DOHH2 (cell line): ENCODE measurements around the gene DLG1.

ENCODE experiments used
- H3F3A ChIP-seq: fragments of 200-600 bp; sonication (generic), shearing (Covaris generic); 2 replicates; pipeline ENCODE4 v1.6.0; 2016; ENCODE audit warnings: antibody characterized with exemption, mild to moderate bottlenecking; ENCODE audit not compliant: control insufficient read depth, insufficient read depth
- H3K27ac ChIP-seq: fragments of 200-600 bp; sonication (generic); 2 replicates; pipeline ENCODE4 v1.5.1; 2014; ENCODE audit warnings: low read depth, mild to moderate bottlenecking, low read length, moderate library complexity
- H3K27me3 ChIP-seq: fragments of 200-600 bp; sonication (generic); 2 replicates; pipeline ENCODE4 v1.6.1; 2014; ENCODE audit warnings: mild to moderate bottlenecking, low read length, mixed read lengths; ENCODE audit not compliant: control insufficient read depth
- H3K36me3 ChIP-seq: fragments of 200-600 bp; sonication (generic); 2 replicates; pipeline ENCODE4 v1.6.1; 2014; ENCODE audit warnings: mild to moderate bottlenecking, low read length, moderate library complexity, mixed read lengths; ENCODE audit not compliant: control insufficient read depth
- H3K4me1 ChIP-seq: fragments of 200-600 bp; sonication (generic); 2 replicates; pipeline ENCODE4 v1.6.1; 2014; ENCODE audit warnings: mild to moderate bottlenecking, low read length, mixed read lengths; ENCODE audit not compliant: control insufficient read depth
- H3K4me2 ChIP-seq: fragments of 200-600 bp; sonication (generic); 2 replicates; pipeline ENCODE4 v1.6.0; 2014; ENCODE audit warnings: mild to moderate bottlenecking, low read length, moderate library complexity
- H3K4me3 ChIP-seq: fragments of 200-600 bp; sonication (generic); 2 replicates; pipeline ENCODE4 v1.5.1; 2014; ENCODE audit warnings: mild to moderate bottlenecking, low read length, mixed read lengths
- H3K79me2 ChIP-seq: fragments of 200-600 bp; sonication (generic); 2 replicates; pipeline ENCODE4 v1.6.1; 2014; ENCODE audit warnings: mild to moderate bottlenecking, low read length, mixed read lengths; ENCODE audit not compliant: control insufficient read depth
- H3K9me2 ChIP-seq: fragments of 200-600 bp; sonication (generic); replicated peaks from 2 replicates; pipeline ENCODE4 v1.6.1; 2014; ENCODE audit warnings: mild to moderate bottlenecking, low read length, mixed read lengths; ENCODE audit not compliant: control insufficient read depth
- H3K9me3 ChIP-seq: fragments of 200-600 bp; sonication (generic); 2 replicates; pipeline ENCODE4 v1.6.1; 2014; ENCODE audit warnings: antibody characterized with exemption, low read length, mixed read lengths; ENCODE audit not compliant: control insufficient read depth, insufficient read depth
- H4K20me1 ChIP-seq: fragments of 200-600 bp; sonication (generic); 2 replicates; pipeline ENCODE4 v1.6.0; 2014; ENCODE audit warnings: low read depth, mild to moderate bottlenecking, antibody characterized with exemption, low read length, moderate library complexity; ENCODE audit not compliant: control insufficient read depth, insufficient read depth
- EZH2phosphoT487 ChIP-seq: fragments of 200-600 bp; sonication (generic); IDR thresholded peaks from 2 replicates; pipeline ENCODE4 v1.6.1; 2017; ENCODE audit warnings: borderline replicate concordance, mild to moderate bottlenecking, antibody characterized with exemption, low read length, moderate library complexity, mixed read lengths
- TF ChIP-seq, protein P1 (sequence below): fragments of 200-600 bp; sonication (generic); IDR thresholded peaks from one replicate; pipeline ENCODE4 v1.5.1; 2014; ENCODE audit warnings: antibody characterized with exemption, mild to moderate bottlenecking, low read depth, low read length; ENCODE audit not compliant: poor library complexity, severe bottlenecking

The DLG1 gene

DNA sequence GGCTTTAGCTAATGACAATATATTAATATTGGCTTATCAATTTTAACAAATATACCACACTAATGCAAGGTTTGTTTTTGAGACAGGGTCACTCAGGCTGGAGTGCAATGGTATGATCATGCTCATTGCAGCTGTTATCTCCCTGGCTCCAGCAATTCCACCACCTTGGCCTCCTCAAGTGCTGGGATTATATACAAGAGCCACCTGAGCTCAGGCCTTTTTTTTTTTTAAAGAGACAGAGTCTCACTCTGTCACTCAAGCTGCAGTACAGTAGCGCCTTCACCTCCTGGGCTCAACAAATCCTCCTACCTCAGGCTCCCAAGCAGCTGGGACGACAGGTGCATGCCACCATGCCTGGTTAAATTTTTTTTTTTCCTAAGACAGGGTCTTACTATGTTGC is 11.7 kb downstream of the DLG1 start:
- Histone ChIP-seq H3K9me3 (no peaks in the 10 kb centered on the region), H3K27ac (no peak overlapping the region), H3K4me1 (0 out of 2 replicates have a peak, but pooled peaks cover 3% of the 10 kb centered on the region), H3K27me3 (no peaks in the 10 kb centered on the region), H3K9me2 (no peaks in the 10 kb centered on the region), H3F3A (no peaks in the 10 kb centered on the region), H3K36me3 (peaks cover 77% of the 10 kb centered on the region), H3K4me3 (no peak overlapping the region), H3K79me2 (peaks cover 68% of the 10 kb centered on the region), H3K4me2 (no peak overlapping the region), H4K20me1 (0 out of 2 replicates have a peak, but pooled peaks cover 4% of the 10 kb centered on the region)
- TF ChIP-seq EZH2phosphoT487, result no peak
- TF ChIP-seq, protein P1, sequence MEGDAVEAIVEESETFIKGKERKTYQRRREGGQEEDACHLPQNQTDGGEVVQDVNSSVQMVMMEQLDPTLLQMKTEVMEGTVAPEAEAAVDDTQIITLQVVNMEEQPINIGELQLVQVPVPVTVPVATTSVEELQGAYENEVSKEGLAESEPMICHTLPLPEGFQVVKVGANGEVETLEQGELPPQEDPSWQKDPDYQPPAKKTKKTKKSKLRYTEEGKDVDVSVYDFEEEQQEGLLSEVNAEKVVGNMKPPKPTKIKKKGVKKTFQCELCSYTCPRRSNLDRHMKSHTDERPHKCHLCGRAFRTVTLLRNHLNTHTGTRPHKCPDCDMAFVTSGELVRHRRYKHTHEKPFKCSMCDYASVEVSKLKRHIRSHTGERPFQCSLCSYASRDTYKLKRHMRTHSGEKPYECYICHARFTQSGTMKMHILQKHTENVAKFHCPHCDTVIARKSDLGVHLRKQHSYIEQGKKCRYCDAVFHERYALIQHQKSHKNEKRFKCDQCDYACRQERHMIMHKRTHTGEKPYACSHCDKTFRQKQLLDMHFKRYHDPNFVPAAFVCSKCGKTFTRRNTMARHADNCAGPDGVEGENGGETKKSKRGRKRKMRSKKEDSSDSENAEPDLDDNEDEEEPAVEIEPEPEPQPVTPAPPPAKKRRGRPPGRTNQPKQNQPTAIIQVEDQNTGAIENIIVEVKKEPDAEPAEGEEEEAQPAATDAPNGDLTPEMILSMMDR, result no peak

DNA sequence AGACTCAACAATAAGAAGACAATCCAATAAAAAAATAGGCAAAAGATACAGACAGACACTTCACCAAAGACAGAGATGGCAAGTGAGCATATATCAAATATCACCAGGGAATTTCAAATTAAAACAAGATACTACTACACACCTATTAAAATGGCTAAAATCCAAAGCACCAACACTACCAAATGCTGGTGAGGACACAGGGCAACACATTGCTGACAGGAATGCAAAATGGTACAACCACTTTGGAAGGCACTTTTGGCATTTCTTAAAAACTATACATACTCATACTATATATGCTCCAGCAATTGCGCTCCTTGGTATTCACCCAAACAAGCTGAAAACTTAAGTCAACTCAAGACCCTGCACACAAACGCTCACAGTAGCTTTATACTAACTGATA is 12.9 kb downstream of the DLG1 start:
- H3K9me2 ChIP-seq, result no peaks in the 10 kb centered on the region
- H3F3A ChIP-seq, result no peaks in the 10 kb centered on the region
- no peaks in the 10 kb centered on the region for H3K9me3 ChIP-seq
- peaks cover 78% of the 10 kb centered on the region for H3K36me3 ChIP-seq
- H3K4me2 ChIP-seq, result no peak overlapping the region
- H3K4me3 ChIP-seq, result no peak overlapping the region
- H4K20me1 ChIP-seq, result no peaks in the 10 kb centered on the region
- no peaks in the 10 kb centered on the region for H3K4me1 ChIP-seq
- TF ChIP-seq, protein P1, result no peak
- TF ChIP-seq EZH2phosphoT487, result no peak
- no peak overlapping the region for H3K27ac ChIP-seq
- H3K79me2 ChIP-seq, result peaks cover 62% of the 10 kb centered on the region
- H3K27me3 ChIP-seq, result no peaks in the 10 kb centered on the region

DNA sequence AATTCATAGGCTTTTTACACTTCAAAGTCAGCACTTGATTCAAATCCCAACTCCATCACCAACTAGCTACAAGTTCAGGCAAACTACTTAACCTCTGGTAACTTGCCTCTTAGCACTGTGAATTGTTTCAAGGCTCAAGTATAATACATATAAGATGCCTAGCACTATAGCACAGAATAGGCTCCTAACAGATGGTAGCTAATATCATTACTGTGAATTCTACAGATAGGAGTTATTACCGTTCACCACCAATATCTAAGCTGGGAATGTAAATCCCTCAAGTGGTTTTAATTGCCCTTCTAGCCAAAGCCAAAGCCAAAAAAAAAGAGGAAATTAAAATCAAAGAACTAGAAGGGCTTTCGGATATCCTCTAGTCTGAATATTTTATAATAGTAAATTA is 15.4 kb downstream of the DLG1 start:
- peaks cover 79% of the 10 kb centered on the region for H3K36me3 ChIP-seq
- TF ChIP-seq, protein P1, result no peak
- TF ChIP-seq EZH2phosphoT487, result no peak
- H3K27ac ChIP-seq, result no peak overlapping the region
- no peaks in the 10 kb centered on the region for H3F3A ChIP-seq
- H3K4me3 ChIP-seq, result no peak overlapping the region
- H3K27me3 ChIP-seq, result no peaks in the 10 kb centered on the region
- no peaks in the 10 kb centered on the region for H3K4me1 ChIP-seq
- H3K9me3 ChIP-seq, result no peaks in the 10 kb centered on the region
- H3K4me2 ChIP-seq, result no peak overlapping the region
- H4K20me1 ChIP-seq, result no peaks in the 10 kb centered on the region
- peaks cover 57% of the 10 kb centered on the region for H3K79me2 ChIP-seq
- H3K9me2 ChIP-seq, result no peaks in the 10 kb centered on the region
